K562 (cell line): ENCODE data around the gene ZNF689. TPM values are rescaled to one million over a fixed set of nuclear protein-coding genes. Genes with fewer than 3 reads are reported as not detected.

ENCODE experiments used
- ATAC-seq: fragments of 200-7000 bp; cut with Tn5 transposase; 3 replicates; pipeline ENCODE4 v1.9.1; 2020; ENCODE audit warnings: moderate library complexity
- BruUV-seq: library from RNA; stranded (reverse); fragments of 400-500 nt; replicated peaks from 2 replicates; lab custom pipeline; 2021; lab: Mats Ljungman, UMichigan
- CTCF ChIA-PET: fragments of 300-600 bp; formaldehyde crosslinking; extraction: SDS; loops from one replicate; lab custom pipeline; 2021; ENCODE audit warnings: low intra/inter-chr PET ratio; lab: Yijun Ruan, JAX
- POLR2A ChIA-PET: fragments of 300-600, 350-650 bp; sonication (Branson Sonifier 250); formaldehyde crosslinking; extraction: SDS; loops from one replicate; lab custom pipeline; 2021; ENCODE audit warnings: antibody characterized with exemption, inconsistent platforms; lab: Yijun Ruan, JAX
- DNase-seq, 4 experiments: peaks; one replicate each; pipeline versions ENCODE4 v3.0.0 to v3.0.0-alpha.2; 2011 to 2018; ENCODE audit warnings: low spot score in 3 of 4, mixed read lengths in 3 of 4; ENCODE audit errors: extremely low read depth in 1 of 4
- FAIRE-seq: peaks from 2 replicates; lab custom pipeline; 2011; peaks lifted over from hg19 to GRCh38; lab: Jason Lieb, UNC
- H2AFZ ChIP-seq: 2 replicates; pipeline ENCODE4 v1.6.0; 2011; ENCODE audit warnings: low read depth, low read length, control low read depth, inconsistent platforms
- H3K27ac ChIP-seq: fragments of 200-600 bp; 3 replicates; pipeline ENCODE4 v1.8.0; 2011; ENCODE audit warnings: low read depth, mild to moderate bottlenecking, control low read depth, inconsistent platforms, low read length, moderate library complexity, mixed read lengths; ENCODE audit errors: extremely low read depth
- H3K27me3 ChIP-seq, 2 experiments: fragments of 300-600 bp in 1 of 2; 2 replicates in 1 of 2; 3 replicates in 1 of 2; pipeline versions ENCODE4 v1.6.0 to v1.8.0; 2011; ENCODE audit warnings: inconsistent platforms in 2 of 2, low read length in 2 of 2, mild to moderate bottlenecking in 1 of 2, mixed read lengths in 1 of 2, moderate library complexity in 1 of 2; ENCODE audit not compliant: control insufficient read depth in 2 of 2, insufficient read depth in 2 of 2
- H3K36me3 ChIP-seq: fragments of 300-600 bp; 3 replicates; pipeline ENCODE4 v1.8.0; 2011; ENCODE audit warnings: mild to moderate bottlenecking, low read length, inconsistent platforms; ENCODE audit not compliant: control insufficient read depth, insufficient read depth
- H3K4me1 ChIP-seq, 2 experiments: fragments of 200-600 bp in 1 of 2; replicated peaks in 1 of 2; 2 replicates in 1 of 2; 3 replicates in 1 of 2; pipeline versions ENCODE4 v1.5.1 to v1.8.0; 2011; ENCODE audit warnings: inconsistent platforms in 2 of 2, low read length in 2 of 2, mild to moderate bottlenecking in 1 of 2, mixed read lengths in 1 of 2, moderate library complexity in 1 of 2; ENCODE audit not compliant: control insufficient read depth in 2 of 2, insufficient read depth in 2 of 2
- H3K4me2 ChIP-seq: 2 replicates; pipeline ENCODE4 v1.6.1; 2011; ENCODE audit warnings: low read length, control low read depth, inconsistent platforms, mixed read lengths; ENCODE audit not compliant: insufficient read depth
- H3K4me3 ChIP-seq: fragments of 200-600 bp; sonication (generic), shearing (Covaris generic); 2 replicates; pipeline ENCODE4 v1.5.1; 2016; ENCODE audit warnings: control low read depth, inconsistent platforms
- H3K79me2 ChIP-seq: fragments of 200-600 bp; 3 replicates; pipeline ENCODE4 v1.8.0; 2011; ENCODE audit warnings: low read length, inconsistent platforms; ENCODE audit not compliant: control insufficient read depth, insufficient read depth
- H3K9ac ChIP-seq, 2 experiments: 2 replicates each; pipeline versions ENCODE4 v1.6.0 to v1.6.1; 2011; ENCODE audit warnings: low read depth in 2 of 2, low read length in 2 of 2, control low read depth in 1 of 2, inconsistent platforms in 1 of 2, mild to moderate bottlenecking in 1 of 2, mixed read lengths in 1 of 2; ENCODE audit not compliant: insufficient read depth in 1 of 2
- H3K9me1 ChIP-seq: one replicate; pipeline ENCODE4 v1.6.0; 2011; ENCODE audit warnings: inconsistent platforms, mild to moderate bottlenecking, low read length, moderate library complexity; ENCODE audit not compliant: control insufficient read depth, insufficient read depth
- H3K9me3 ChIP-seq: replicated peaks from 2 replicates; pipeline ENCODE4 v1.5.1; 2011; ENCODE audit warnings: low read depth, low read length, inconsistent platforms; ENCODE audit not compliant: control insufficient read depth, insufficient read depth
- H4K20me1 ChIP-seq: replicated peaks from 2 replicates; pipeline ENCODE4 v1.6.1; 2011; ENCODE audit warnings: low read length, inconsistent platforms, mixed read lengths; ENCODE audit not compliant: control insufficient read depth, insufficient read depth
- CBX8 ChIP-seq: fragments of 200-600 bp; sonication (generic); IDR thresholded peaks from 2 replicates; pipeline ENCODE4 v1.6.1; 2012; ENCODE audit warnings: borderline replicate concordance, mixed run types, low read depth, mild to moderate bottlenecking, moderate library complexity, mixed read lengths, low read length, control low read depth, inconsistent platforms; ENCODE audit not compliant: poor library complexity, severe bottlenecking; ENCODE audit errors: extremely low read depth
- E2F1 ChIP-seq: sonication (generic); formaldehyde crosslinking; IDR thresholded peaks from 2 replicates; pipeline ENCODE4 v1.8.1; 2023; ENCODE audit warnings: mild to moderate bottlenecking, missing genetic modification reagents, moderate library complexity
- GABPB2 ChIP-seq: fragments of 250-450 bp; sonication (Bioruptor Pico); conservative IDR thresholded peaks from 2 replicates; pipeline ENCODE4 v1.5.1; 2021; ENCODE audit warnings: mild to moderate bottlenecking
- HNRNPK ChIP-seq: fragments of 200-400 bp; formaldehyde crosslinking; IDR thresholded peaks from one replicate; pipeline ENCODE4 v1.6.1; 2018; ENCODE audit warnings: mild to moderate bottlenecking, low read depth, low read length; ENCODE audit not compliant: poor library complexity, severe bottlenecking
- MAFG ChIP-seq: fragments of 450-650 bp; conservative IDR thresholded peaks from 2 replicates; pipeline ENCODE4 v1.6.1; 2016; ENCODE audit warnings: missing genetic modification characterization, missing compliant biosample characterization
- PRMT5 ChIP-seq: sonication (generic); formaldehyde crosslinking; IDR thresholded peaks from 2 replicates; pipeline ENCODE4 v1.5.0; 2020; ENCODE audit warnings: missing genetic modification reagents
- PTRF ChIP-seq: fragments of 450-650 bp; IDR thresholded peaks from 2 replicates; pipeline ENCODE4 v1.6.1; 2016; ENCODE audit warnings: mild to moderate bottlenecking, missing genetic modification characterization, missing compliant biosample characterization
- RAD51 ChIP-seq: fragments of 450-650 bp; IDR thresholded peaks from 2 replicates; pipeline ENCODE4 v1.7.1; 2016; ENCODE audit warnings: low read depth, mild to moderate bottlenecking, borderline replicate concordance
- TCF7L2 ChIP-seq: fragments of 150-350 bp; IDR thresholded peaks from 2 replicates; pipeline ENCODE4 v1.6.1; 2016; ENCODE audit warnings: low read depth, mild to moderate bottlenecking, low read length, moderate library complexity
- ZNF174 ChIP-seq: fragments of 250-450 bp; sonication (Bioruptor Pico); IDR thresholded peaks from 2 replicates; pipeline ENCODE4 v1.4.0; 2020; ENCODE audit warnings: mild to moderate bottlenecking
- ZNF324 ChIP-seq: fragments of 250-450 bp; sonication (Bioruptor Pico); IDR thresholded peaks from 2 replicates; pipeline ENCODE4 v1.4.0; 2020; ENCODE audit warnings: mild to moderate bottlenecking
- ZNF639 ChIP-seq, 2 experiments: fragments of 200-800 bp in 1 of 2; sonication (Bioruptor generic) in 1 of 2; sonication (generic) in 1 of 2; formaldehyde crosslinking in 1 of 2; IDR thresholded peaks in 1 of 2; conservative IDR thresholded peaks in 1 of 2; 2 replicates each; pipeline versions ENCODE4 v1.5.0 to v1.6.1; 2016 to 2020; ENCODE audit warnings: missing compliant biosample characterization in 1 of 2, missing genetic modification characterization in 1 of 2, missing genetic modification reagents in 1 of 2
- WGBS: fragments of 100-300 bp; shearing (Covaris generic); methylation state at CpG from one replicate; pipeline ENCODE4 v1.1.6; 2016; ENCODE audit warnings: low coverage, mixed read lengths; ENCODE audit not compliant: insufficient coverage; ENCODE audit errors: missing lambda C conversion rate; 5-methylcytosine and 5-hydroxymethylcytosine counted together
- in situ Hi-C: fragments of 300-500 bp; cut with MboI; formaldehyde crosslinking; loops from 4 replicates; pipeline ENCODE4 v1.15.0; 2018; ENCODE audit warnings: inconsistent platforms, mixed read lengths
- intact Hi-C: fragments of 100-400 bp; cut with micrococcal nuclease; formaldehyde crosslinking; loops from 2 replicates; pipeline ENCODE4 v1.14.2; 2022
- polyA plus RNA-seq, 8 experiments: library from polyadenylated mRNA; depleted of rRNA in 4 of 8; stranded (reverse) in 5 of 8; unstranded in 3 of 8; fragments of >200 nt; fragmentation: Nextera tagmentation in 2 of 8; fragmentation: Illumina TruSeq in 1 of 8; extraction: Ambion mirVana in 2 of 8; extraction: Trizol in 1 of 8; gene quantifications; 2 replicates each; pipeline versions ENCODE4 v1.2.1 to v1.2.3, GENCODE V29; 2011 to 2014; ENCODE audit warnings: inconsistent platforms in 1 of 8, missing spikeins in 1 of 8
- total RNA-seq, 7 experiments: library from RNA; depleted of rRNA in 6 of 7; stranded (reverse); fragments of >200 nt in 6 of 7; fragmentation: Illumina TruSeq in 2 of 7; extraction: Trizol in 2 of 7; gene quantifications; 2 replicates each; pipeline versions ENCODE4 v1.2.1 to v1.2.3, GENCODE V29; 2011 to 2021; ENCODE audit warnings: low replicate concordance in 1 of 7
- TF ChIP-seq, protein P1 (sequence below), 3 experiments: fragments of 200-800 bp in 1 of 3; fragments of 250-450 bp in 1 of 3; fragments of 450-650 bp in 1 of 3; sonication (Bioruptor Pico) in 1 of 3; sonication (Bioruptor generic) in 1 of 3; formaldehyde crosslinking in 1 of 3; IDR thresholded peaks; 2 replicates each; pipeline versions ENCODE4 v1.6.1 to v1.8.0; 2016 to 2022; ENCODE audit warnings: mild to moderate bottlenecking in 2 of 3, missing genetic modification characterization in 2 of 3, missing compliant biosample characterization in 1 of 3, moderate library complexity in 1 of 3

Gene ZNF689
- total and polyA plus RNA-seq, 9 of the 15 experiments (the other 6 are each of a cell fraction or from before 2014, with no cell fraction given), result 5.4 to 15.4 (median 10.8) TPM

DNA sequence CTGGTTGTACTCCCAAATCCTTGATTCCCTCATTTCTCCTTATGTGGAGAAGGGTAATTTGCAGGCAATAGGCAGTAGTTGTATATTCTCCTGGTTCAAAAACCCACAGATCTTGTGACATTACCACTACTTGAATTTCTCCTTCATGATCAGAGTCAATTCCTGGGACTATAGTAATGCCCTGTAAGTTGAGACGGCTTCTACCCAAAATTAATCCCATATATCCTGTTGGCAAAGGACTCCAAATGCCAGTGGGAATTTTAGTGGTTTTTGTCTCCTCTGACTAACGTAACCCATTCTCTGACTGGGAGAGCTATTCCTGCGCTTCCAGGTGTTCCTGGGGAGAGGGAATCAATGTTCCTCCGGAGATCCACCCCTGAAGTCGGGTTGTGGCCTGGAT is 11.6 kb upstream of the ZNF689 start:
- intact Hi-C loops (no loop called here), in situ Hi-C loops (loop anchor here (10.0 kb wide), 1 partner anchor 187 kb away; the partner anchor contains the start of gene DCTPP1)
- ChIA-PET CTCF (interaction anchor here (0.5 kb wide), 1 partner anchor 73 kb away, joined by 3 read pairs; no protein-coding TSS in a partner anchor), POLR2A (interaction anchor here (0.8 to 1.7 kb wide), 2 partner anchors 13 to 29 kb away, joined by 3 to 5 read pairs; partner anchors contain the start of gene PRR14)
- DNase-seq (no peak), FAIRE-seq (no peak), ATAC-seq (no peak)
- H3K79me2 ChIP-seq, result no peaks in the 10 kb centered on the region
- H3K4me2 ChIP-seq, result no peak overlapping the region
- no peaks in the 10 kb centered on the region for H3K36me3 ChIP-seq
- WGBS, result 53% methylated on average over 5 of the region's 5 CpGs
- H3K9me1 ChIP-seq, result no peaks in the 10 kb centered on the region
- no peak overlapping the region for H3K4me3 ChIP-seq
- no peak overlapping the region for H3K27ac ChIP-seq
- H3K27me3 ChIP-seq, result no peaks in the 10 kb centered on the region
- BruUV-seq, result no TSS peak
- H4K20me1 ChIP-seq, result no peaks in the 10 kb centered on the region
- no peak overlapping the region for H3K9ac ChIP-seq
- H3K4me1 ChIP-seq, result peaks cover 6 to 7% of the 10 kb centered on the region in 2 experiments; a peak in 3 of 5 replicates
- H3K9me3 ChIP-seq, result peaks cover 13% of the 10 kb centered on the region
- no peak overlapping the region for H2AFZ ChIP-seq
- no peak for TF ChIP-seq E2F1
- no peak for TF ChIP-seq TCF7L2
- no peak for TF ChIP-seq ZNF174 (CRISPR knock-in tag)
- TF ChIP-seq GABPB2 (CRISPR knock-in tag), result no peak
- TF ChIP-seq CBX8, result no peak
- no peak for TF ChIP-seq MAFG
- TF ChIP-seq RAD51, result no peak
- no peak for TF ChIP-seq ZNF639 (CRISPR knock-in tag; conservative IDR thresholded peaks at IDR 0.05 in 1 of 2, IDR thresholded peaks at IDR 0.05 in 1 of 2)
- no peak for TF ChIP-seq PRMT5 (CRISPR knock-in tag)
- no peak for TF ChIP-seq PTRF
- no peak for TF ChIP-seq ZNF324
- TF ChIP-seq, protein P1, sequence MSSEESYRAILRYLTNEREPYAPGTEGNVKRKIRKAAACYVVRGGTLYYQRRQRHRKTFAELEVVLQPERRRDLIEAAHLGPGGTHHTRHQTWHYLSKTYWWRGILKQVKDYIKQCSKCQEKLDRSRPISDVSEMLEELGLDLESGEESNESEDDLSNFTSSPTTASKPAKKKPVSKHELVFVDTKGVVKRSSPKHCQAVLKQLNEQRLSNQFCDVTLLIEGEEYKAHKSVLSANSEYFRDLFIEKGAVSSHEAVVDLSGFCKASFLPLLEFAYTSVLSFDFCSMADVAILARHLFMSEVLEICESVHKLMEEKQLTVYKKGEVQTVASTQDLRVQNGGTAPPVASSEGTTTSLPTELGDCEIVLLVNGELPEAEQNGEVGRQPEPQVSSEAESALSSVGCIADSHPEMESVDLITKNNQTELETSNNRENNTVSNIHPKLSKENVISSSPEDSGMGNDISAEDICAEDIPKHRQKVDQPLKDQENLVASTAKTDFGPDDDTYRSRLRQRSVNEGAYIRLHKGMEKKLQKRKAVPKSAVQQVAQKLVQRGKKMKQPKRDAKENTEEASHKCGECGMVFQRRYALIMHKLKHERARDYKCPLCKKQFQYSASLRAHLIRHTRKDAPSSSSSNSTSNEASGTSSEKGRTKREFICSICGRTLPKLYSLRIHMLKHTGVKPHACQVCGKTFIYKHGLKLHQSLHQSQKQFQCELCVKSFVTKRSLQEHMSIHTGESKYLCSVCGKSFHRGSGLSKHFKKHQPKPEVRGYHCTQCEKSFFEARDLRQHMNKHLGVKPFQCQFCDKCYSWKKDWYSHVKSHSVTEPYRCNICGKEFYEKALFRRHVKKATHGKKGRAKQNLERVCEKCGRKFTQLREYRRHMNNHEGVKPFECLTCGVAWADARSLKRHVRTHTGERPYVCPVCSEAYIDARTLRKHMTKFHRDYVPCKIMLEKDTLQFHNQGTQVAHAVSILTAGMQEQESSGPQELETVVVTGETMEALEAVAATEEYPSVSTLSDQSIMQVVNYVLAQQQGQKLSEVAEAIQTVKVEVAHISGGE (CRISPR knock-in tag; IDR thresholded peaks at IDR 0.05), result no peak
- TF ChIP-seq HNRNPK, result no peak
